CD4-positive, alpha-beta T cell (primary cell): ENCODE measurements around the gene ABHD5. TPM values are rescaled to one million over a fixed set of nuclear protein-coding genes. Genes with fewer than 3 reads are reported as not detected.

Source experiments
- ATAC-seq: fragments of 200-7000 bp; cut with Tn5 transposase; one replicate; pipeline ENCODE4 v1.10.0; 2022; ENCODE audit warnings: mild to moderate bottlenecking; ENCODE audit not compliant: poor library complexity
- CTCF ChIA-PET: fragments of 350-600 bp; sonication (Branson Sonifier 250); formaldehyde crosslinking; loops from one replicate; lab custom pipeline; 2021; ENCODE audit warnings: antibody characterized with exemption, inconsistent platforms; lab: Charles Lee
- POLR2A ChIA-PET: fragments of 350-600 bp; sonication (Branson Sonifier 250); formaldehyde crosslinking; loops from one replicate; lab custom pipeline; 2021; ENCODE audit warnings: antibody characterized with exemption, inconsistent platforms; lab: Charles Lee
- DNase-seq, 14 experiments: peaks; one replicate each; pipeline ENCODE4 v3.0.0-alpha.2; 2013 to 2020; ENCODE audit warnings: mixed read lengths in 2 of 14
- H3K27ac ChIP-seq, 2 donors: one replicate each; pipeline versions ENCODE4 v1.5.1 to v1.7.0; 2013; ENCODE audit warnings: low read length in 2 of 2, low read depth in 1 of 2, mild to moderate bottlenecking in 1 of 2
- H3K27me3 ChIP-seq, 2 experiments: 1 replicate in 1 of 2; 2 replicates in 1 of 2; pipeline versions ENCODE4 v1.6.1 to v1.7.0; 2013; ENCODE audit warnings: low read length in 2 of 2, control low read depth in 1 of 2, mild to moderate bottlenecking in 1 of 2, moderate library complexity in 1 of 2; ENCODE audit not compliant: insufficient read depth in 2 of 2, control insufficient read depth in 1 of 2
- H3K36me3 ChIP-seq: one replicate; pipeline ENCODE4 v1.6.1; 2013; ENCODE audit warnings: low read length, control low read depth; ENCODE audit not compliant: insufficient read depth
- H3K4me1 ChIP-seq: one replicate; pipeline ENCODE4 v1.6.1; 2013; ENCODE audit warnings: low read length, control low read depth; ENCODE audit not compliant: insufficient read depth
- H3K4me3 ChIP-seq: one replicate; pipeline ENCODE4 v1.5.1; 2013; ENCODE audit warnings: mild to moderate bottlenecking, low read length, moderate library complexity
- H3K9me3 ChIP-seq, 2 experiments: 1 replicate in 1 of 2; 2 replicates in 1 of 2; pipeline versions ENCODE4 v1.6.1 to v1.7.0; 2013; ENCODE audit warnings: low read length in 2 of 2, mild to moderate bottlenecking in 2 of 2, control low read depth in 1 of 2, moderate library complexity in 1 of 2; ENCODE audit not compliant: control insufficient read depth in 1 of 2, insufficient read depth in 1 of 2
- H3K27ac Mint-ChIP-seq: one replicate; pipeline ENCODE4 v1.8.0; 2020; ENCODE audit warnings: mixed read lengths
- H3K27me3 Mint-ChIP-seq: one replicate; pipeline ENCODE4 v1.8.0; 2021; ENCODE audit warnings: mixed read lengths
- H3K36me3 Mint-ChIP-seq: one replicate; pipeline ENCODE4 v1.8.0; 2021; ENCODE audit warnings: low read depth, mixed read lengths
- H3K4me1 Mint-ChIP-seq: one replicate; pipeline ENCODE4 v1.8.0; 2021; ENCODE audit warnings: low read depth, mixed read lengths
- H3K4me3 Mint-ChIP-seq: one replicate; pipeline ENCODE4 v1.8.0; 2020; ENCODE audit warnings: mild to moderate bottlenecking, mixed read lengths
- H3K9me3 Mint-ChIP-seq: one replicate; pipeline ENCODE4 v1.8.0; 2020; ENCODE audit warnings: mixed read lengths
- CTCF ChIP-seq: fragments of 200-600 bp; IDR thresholded peaks from one replicate; pipeline ENCODE4 v1.8.0; 2022; ENCODE audit warnings: antibody characterized with exemption, mild to moderate bottlenecking
- intact Hi-C, 2 experiments: fragments of 100-400 bp; cut with DNase I in 1 of 2; cut with micrococcal nuclease in 1 of 2; formaldehyde crosslinking; loops; one replicate each; pipeline versions ENCODE4 v1.15.1 to v1.9.0; 2023 to 2025; cut with DNase I, micrococcal nuclease
- total RNA-seq, 174 experiments: library from RNA in 2 of 174; stranded (reverse) in 2 of 174; gene quantifications; one replicate each; pipeline ENCODE4 v1.2.3 and lab custom pipeline; 2021 to 2026

ABHD5 gene
- total RNA-seq, 2 experiments from 2014 or later: 6.4 to 9.3 TPM

DNA sequence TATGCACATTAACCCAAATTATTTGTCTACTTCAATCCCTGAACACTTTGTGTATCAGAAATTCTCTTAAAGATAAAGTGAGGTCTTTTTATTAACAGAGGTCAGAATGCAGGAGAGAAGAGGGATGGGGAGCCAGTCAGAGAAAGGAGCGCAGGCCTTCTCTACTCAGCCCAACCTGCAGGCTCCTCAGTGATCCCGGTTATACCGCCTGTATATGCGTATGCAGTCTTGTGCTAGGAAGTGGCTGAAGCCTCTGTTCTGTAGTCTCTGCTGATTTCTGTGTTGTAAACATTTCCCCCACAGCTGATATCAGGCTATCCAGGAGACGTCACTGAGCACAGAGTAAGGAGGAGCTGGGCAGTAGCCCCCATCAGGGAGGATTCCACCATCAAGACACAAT is 57.9 kb downstream of the ABHD5 start:
- H3K4me3 ChIP-seq: no peak overlapping the region
- DNase-seq: no peak
- H3K9me3 Mint-ChIP-seq: peaks cover 2% of the 10 kb centered on the region
- ChIA-PET POLR2A (no interaction called here), CTCF (no interaction called here)
- ATAC-seq: no peak
- H3K27ac Mint-ChIP-seq: no peak overlapping the region
- H3K4me1 ChIP-seq: no peaks in the 10 kb centered on the region
- H3K27me3 Mint-ChIP-seq: no peaks in the 10 kb centered on the region
- no peak overlapping the region for H3K27ac ChIP-seq
- H3K4me3 Mint-ChIP-seq: no peak overlapping the region
- no peaks in the 10 kb centered on the region for H3K4me1 Mint-ChIP-seq
- intact Hi-C loops: no loop called here
- no peak for TF ChIP-seq CTCF
- H3K36me3 Mint-ChIP-seq: no peaks in the 10 kb centered on the region
- no peaks in the 10 kb centered on the region for H3K27me3 ChIP-seq
- H3K36me3 ChIP-seq: no peaks in the 10 kb centered on the region
- H3K9me3 ChIP-seq: peaks cover 8 to 14% of the 10 kb centered on the region in 2 experiments

DNA sequence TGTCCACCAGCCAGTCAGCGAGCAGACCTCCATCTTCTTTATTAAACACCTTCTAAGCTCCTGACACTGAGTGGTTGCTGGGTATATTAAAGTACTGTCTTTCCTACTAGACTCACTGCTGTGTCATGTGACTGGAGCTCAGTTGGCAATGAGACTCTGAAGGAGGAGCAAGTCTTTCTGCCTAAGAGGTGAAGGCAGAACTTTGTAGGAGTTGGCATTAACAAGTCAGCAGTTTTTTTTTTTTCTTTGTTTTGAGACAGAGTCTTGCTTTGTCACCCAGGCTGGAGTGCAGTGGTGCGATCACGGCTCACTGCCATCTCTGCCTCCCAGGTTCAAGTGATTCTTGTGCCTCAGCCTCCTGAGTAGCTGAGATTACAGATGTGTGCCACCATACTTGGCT is 62.2 kb downstream of the ABHD5 start:
- Histone ChIP-seq H3K4me3 (no peak overlapping the region), H3K36me3 (no peaks in the 10 kb centered on the region), H3K27ac (no peak overlapping the region), H3K9me3 (no peaks in the 10 kb centered on the region), H3K27me3 (no peaks in the 10 kb centered on the region), H3K4me1 (peaks cover 25% of the 10 kb centered on the region)
- no peak for TF ChIP-seq CTCF
- DNase-seq (no peak), ATAC-seq (no peak)
- intact Hi-C loops: loop anchor here in 1 of 2 experiments (10.0 kb wide), 1 partner anchor 128 kb away; the partner anchor contains the start of gene ANO10
- Mint-ChIP-seq H3K27me3 (no peaks in the 10 kb centered on the region), H3K27ac (no peak overlapping the region), H3K4me3 (no peak overlapping the region), H3K36me3 (no peaks in the 10 kb centered on the region), H3K9me3 (no peaks in the 10 kb centered on the region), H3K4me1 (peaks cover 37% of the 10 kb centered on the region)
- POLR2A ChIA-PET: no interaction called here
- CTCF ChIA-PET: no interaction called here

GRCh38 chr3:43753741-43754715 is 63.3 kb downstream of the ABHD5 start:
- H3K27me3 ChIP-seq: no peaks in the 10 kb centered on the region
- Mint-ChIP-seq H3K27me3 (no peaks in the 10 kb centered on the region), H3K36me3 (no peaks in the 10 kb centered on the region), H3K4me1 (peaks cover 48% of the 10 kb centered on the region), H3K9me3 (no peaks in the 10 kb centered on the region), H3K4me3 (no peak overlapping the region), H3K27ac (peak overlapping the region; percentile 90)
- H3K4me3 ChIP-seq: no peak overlapping the region
- no peaks in the 10 kb centered on the region for H3K9me3 ChIP-seq
- ChIA-PET POLR2A (interaction anchor here (1.1 to 1.5 kb wide), 2 partner anchors 64 to 591 kb away, joined by 3 to 7 read pairs; partner anchors contain the start of gene ABHD5), CTCF (no interaction called here)
- peaks cover 34% of the 10 kb centered on the region for H3K4me1 ChIP-seq
- no peak overlapping the region for H3K27ac ChIP-seq
- intact Hi-C loops: loop anchor here in 1 of 2 experiments (10.0 kb wide), 1 partner anchor 129 kb away; the partner anchor contains the start of gene ANO10
- no peak for ATAC-seq
- H3K36me3 ChIP-seq: no peaks in the 10 kb centered on the region
- no peak for TF ChIP-seq CTCF
- no peak for DNase-seq
